Panc1 (cell line): ENCODE results near the gene PFN4. TPM values are rescaled to one million over a fixed set of nuclear protein-coding genes. Genes with fewer than 3 reads are reported as not detected.
"Not testable (repeated sequence)": the region's sequence is repeated elsewhere in the genome, so short reads cannot be mapped to it uniquely, and the experiment has no call there.

Experiments
- ATAC-seq: fragments of 200-7000 bp; cut with Tn5 transposase; 2 replicates; pipeline ENCODE4 v1.9.1; 2020; ENCODE audit warnings: mild to moderate bottlenecking, moderate library complexity
- BruUV-seq: library from RNA; stranded (reverse); fragments of 400-500 nt; replicated peaks from 2 replicates; lab custom pipeline; 2021; lab: Mats Ljungman, UMichigan
- CTCF ChIA-PET: fragments of 300-600 bp; sonication (Branson Sonifier 250); formaldehyde crosslinking; loops from one replicate; lab custom pipeline; 2022; ENCODE audit warnings: antibody characterized with exemption; lab: Charles Lee
- POLR2A ChIA-PET: fragments of 300-600 bp; sonication (Branson Sonifier 250); formaldehyde crosslinking; loops from one replicate; lab custom pipeline; 2022; ENCODE audit warnings: antibody characterized with exemption; lab: Charles Lee
- DNase-seq: peaks from one replicate; pipeline ENCODE4 v3.0.0-alpha.2; 2010; ENCODE audit warnings: low read depth, low spot score
- H3K27ac ChIP-seq: 2 replicates; pipeline ENCODE4 v1.5.1; 2011; ENCODE audit warnings: mild to moderate bottlenecking, low read length, inconsistent platforms
- H3K27me3 ChIP-seq: fragments of 200-500 bp; sonication (Bioruptor generic); 2 replicates; pipeline ENCODE4 v1.6.0; 2014; ENCODE audit warnings: low read length, inconsistent platforms; ENCODE audit not compliant: control insufficient read depth, insufficient read depth
- H3K36me3 ChIP-seq: fragments of 200-500 bp; sonication (Bioruptor generic); 2 replicates; pipeline ENCODE4 v1.5.1; 2014; ENCODE audit warnings: inconsistent platforms, mild to moderate bottlenecking, low read length, moderate library complexity; ENCODE audit not compliant: control insufficient read depth, insufficient read depth
- H3K4me1 ChIP-seq: 2 replicates; pipeline ENCODE4 v1.5.1; 2011; ENCODE audit warnings: inconsistent platforms, mild to moderate bottlenecking, low read length, moderate library complexity; ENCODE audit not compliant: control insufficient read depth, insufficient read depth
- H3K4me3 ChIP-seq, 2 experiments: 2 replicates each; pipeline ENCODE4 v1.5.1; 2011 to 2012; ENCODE audit warnings: low read depth in 2 of 2, low read length in 2 of 2, mild to moderate bottlenecking in 2 of 2, inconsistent platforms in 1 of 2, moderate library complexity in 1 of 2
- H3K9me3 ChIP-seq: fragments of 200-500 bp; sonication (Bioruptor generic); 2 replicates; pipeline ENCODE4 v1.5.1; 2014; ENCODE audit warnings: low read depth, mild to moderate bottlenecking, inconsistent platforms, low read length, moderate library complexity; ENCODE audit not compliant: control insufficient read depth, insufficient read depth
- CTCF ChIP-seq: fragments of 450-650 bp; IDR thresholded peaks from 2 replicates; pipeline ENCODE4 v1.5.1; 2017; ENCODE audit warnings: mild to moderate bottlenecking
- POLR2AphosphoS5 ChIP-seq: IDR thresholded peaks from 2 replicates; pipeline ENCODE4 v1.6.1; 2012; ENCODE audit warnings: mild to moderate bottlenecking, low read depth, low read length, moderate library complexity
- SIN3A ChIP-seq: IDR thresholded peaks from 2 replicates; pipeline ENCODE4 v1.6.1; 2012; ENCODE audit warnings: low read depth, mild to moderate bottlenecking, low read length, moderate library complexity, borderline replicate concordance; ENCODE audit not compliant: insufficient read depth
- TCF7L2 ChIP-seq: IDR thresholded peaks from 2 replicates; pipeline ENCODE4 v1.6.1; 2011; ENCODE audit warnings: mild to moderate bottlenecking, low read depth, low read length, inconsistent platforms
- in situ Hi-C: cut with HindIII; loops from 2 replicates; pipeline ENCODE4 v1.10.0; 2016; ENCODE audit warnings: low sequenced_read_pairs, low pct_unique_long_range_greater_than_20kb
- intact Hi-C: fragments of 100-400 bp; cut with micrococcal nuclease; formaldehyde crosslinking; loops from one replicate; pipeline ENCODE4 v1.10.0; 2022; ENCODE audit not compliant: unreplicated experiment
- total RNA-seq: library from RNA; stranded (reverse); gene quantifications from one replicate; pipeline ENCODE4 v1.2.1, GENCODE V29; 2021; ENCODE audit not compliant: unreplicated experiment
- TF ChIP-seq, protein P1 (sequence below), 2 experiments: IDR thresholded peaks; 2 replicates each; pipeline ENCODE4 v1.6.1; 2011 to 2012; ENCODE audit warnings: low read depth in 2 of 2, control low read depth in 1 of 2, low read length in 1 of 2, mild to moderate bottlenecking in 1 of 2, moderate library complexity in 1 of 2; ENCODE audit not compliant: insufficient read depth in 1 of 2

The PFN4 gene
- total RNA-seq, 1 experiment from 2014 or later, result 1.3 TPM

DNA sequence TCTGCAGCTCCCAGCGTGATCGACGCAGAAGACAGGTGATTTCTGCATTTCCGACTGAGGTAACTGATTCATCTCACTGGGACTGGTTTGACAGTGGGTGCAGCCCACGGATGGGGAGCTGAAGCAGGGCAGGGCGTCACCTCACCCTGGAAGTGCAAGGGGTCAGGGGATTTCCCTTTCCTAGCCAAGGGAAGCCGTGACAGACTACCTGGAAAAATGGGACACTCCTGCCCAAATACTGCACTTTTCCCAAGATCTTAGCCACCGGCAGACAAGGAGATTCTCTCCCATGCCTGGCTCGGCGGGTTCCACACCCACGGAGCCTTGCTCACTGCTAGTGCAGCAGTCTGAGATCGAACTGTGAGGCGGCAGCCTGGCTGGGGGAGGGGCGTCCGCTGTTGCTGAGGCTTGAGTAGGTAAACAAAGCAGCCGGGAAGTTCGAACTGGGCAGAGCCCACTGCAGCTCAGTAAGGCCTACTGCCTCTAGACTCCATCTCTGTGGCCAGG is 27.9 kb downstream of the PFN4 start:
- H3K4me3 ChIP-seq, H3K27ac ChIP-seq, H3K36me3 ChIP-seq, BruUV-seq, POLR2A ChIA-PET, in situ Hi-C loops, CTCF ChIA-PET, DNase-seq, intact Hi-C loops, ATAC-seq, H3K4me1 ChIP-seq, H3K27me3 ChIP-seq, H3K9me3 ChIP-seq: not testable (repeated sequence)

GRCh38 chr2:24093270-24093669 is 29.9 kb downstream of the PFN4 start:
- H3K4me3 ChIP-seq, H3K9me3 ChIP-seq, H3K27me3 ChIP-seq, in situ Hi-C loops, DNase-seq, ATAC-seq, H3K36me3 ChIP-seq, BruUV-seq, CTCF ChIA-PET, POLR2A ChIA-PET, H3K4me1 ChIP-seq, intact Hi-C loops, H3K27ac ChIP-seq: not testable (repeated sequence)

- TF ChIP-seq CTCF (no peak), TCF7L2 (no peak), POLR2AphosphoS5 (no peak), SIN3A (no peak)
- TF ChIP-seq, protein P1, sequence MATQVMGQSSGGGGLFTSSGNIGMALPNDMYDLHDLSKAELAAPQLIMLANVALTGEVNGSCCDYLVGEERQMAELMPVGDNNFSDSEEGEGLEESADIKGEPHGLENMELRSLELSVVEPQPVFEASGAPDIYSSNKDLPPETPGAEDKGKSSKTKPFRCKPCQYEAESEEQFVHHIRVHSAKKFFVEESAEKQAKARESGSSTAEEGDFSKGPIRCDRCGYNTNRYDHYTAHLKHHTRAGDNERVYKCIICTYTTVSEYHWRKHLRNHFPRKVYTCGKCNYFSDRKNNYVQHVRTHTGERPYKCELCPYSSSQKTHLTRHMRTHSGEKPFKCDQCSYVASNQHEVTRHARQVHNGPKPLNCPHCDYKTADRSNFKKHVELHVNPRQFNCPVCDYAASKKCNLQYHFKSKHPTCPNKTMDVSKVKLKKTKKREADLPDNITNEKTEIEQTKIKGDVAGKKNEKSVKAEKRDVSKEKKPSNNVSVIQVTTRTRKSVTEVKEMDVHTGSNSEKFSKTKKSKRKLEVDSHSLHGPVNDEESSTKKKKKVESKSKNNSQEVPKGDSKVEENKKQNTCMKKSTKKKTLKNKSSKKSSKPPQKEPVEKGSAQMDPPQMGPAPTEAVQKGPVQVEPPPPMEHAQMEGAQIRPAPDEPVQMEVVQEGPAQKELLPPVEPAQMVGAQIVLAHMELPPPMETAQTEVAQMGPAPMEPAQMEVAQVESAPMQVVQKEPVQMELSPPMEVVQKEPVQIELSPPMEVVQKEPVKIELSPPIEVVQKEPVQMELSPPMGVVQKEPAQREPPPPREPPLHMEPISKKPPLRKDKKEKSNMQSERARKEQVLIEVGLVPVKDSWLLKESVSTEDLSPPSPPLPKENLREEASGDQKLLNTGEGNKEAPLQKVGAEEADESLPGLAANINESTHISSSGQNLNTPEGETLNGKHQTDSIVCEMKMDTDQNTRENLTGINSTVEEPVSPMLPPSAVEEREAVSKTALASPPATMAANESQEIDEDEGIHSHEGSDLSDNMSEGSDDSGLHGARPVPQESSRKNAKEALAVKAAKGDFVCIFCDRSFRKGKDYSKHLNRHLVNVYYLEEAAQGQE (IDR thresholded peaks at IDR 0.05; ENCODE audit: insufficient read depth in 1 of 2, low read depth in 2 of 2, low read length in 1 of 2), result no peak
- CTCF ChIA-PET, result no interaction called here
- Histone ChIP-seq H3K4me3 (no peak overlapping the region), H3K27ac (no peak overlapping the region), H3K4me1 (peaks cover 5% of the 10 kb centered on the region; the same call in 1 of the 2 replicates), H3K36me3 (no peaks in the 10 kb centered on the region), H3K9me3 (no peaks in the 10 kb centered on the region), H3K27me3 (no peaks in the 10 kb centered on the region)
- no TSS peak for BruUV-seq
- no peak for ATAC-seq
- POLR2A ChIA-PET, result no interaction called here
- in situ Hi-C loops (no loop called here), intact Hi-C loops (loop anchor here (10.0 kb wide), 1 partner anchor 76 kb away; no protein-coding TSS in a partner anchor)
- no peak for DNase-seq
Measured at GRCh38 chr2:24088821-24089359, 34.2 kb downstream of the PFN4 start.
